HG02970 (cell line): ENCODE data around the gene SLCO1A2.

Experiments used
- ATAC-seq: cut with Tn5 transposase; IDR thresholded peaks from one replicate; pipeline ENCODE4 v1.9.1; 2021; ENCODE audit warnings: mild to moderate bottlenecking, moderate library complexity, moderate number of reproducible peaks; ENCODE audit not compliant: unreplicated experiment, low FRiP score

Gene SLCO1A2

GRCh38 chr12:21221778-21222177 is 112.9 kb downstream of the SLCO1A2 start:
- no peak for ATAC-seq

GRCh38 chr12:21221072-21221471 is 113.6 kb downstream of the SLCO1A2 start:
- ATAC-seq: no peak

- ATAC-seq: no peak
These were observed 114.5 kb downstream of the SLCO1A2 start for GRCh38 chr12:21220266-21220665.

GRCh38 chr12:21219206-21219605 is 115.5 kb downstream of the SLCO1A2 start:
- no peak for ATAC-seq
